Epithelial cell of proximal tubule (primary cell): ENCODE data around the gene ITGAE. TPM values are rescaled to one million over a fixed set of nuclear protein-coding genes. Genes with fewer than 3 reads are reported as not detected.

Source experiments
- DNase-seq: peaks from one replicate; pipeline ENCODE4 v3.0.0-alpha.2; 2011; ENCODE audit warnings: low read depth
- H3K4me3 ChIP-seq: 2 replicates; pipeline ENCODE4 v1.5.1; 2011; ENCODE audit warnings: low read depth, mild to moderate bottlenecking, low read length
- total RNA-seq: library from RNA; depleted of rRNA; stranded (reverse); fragments of >200 nt; gene quantifications from 2 replicates; pipeline ENCODE4 v1.2.3, GENCODE V29; 2015
- TF ChIP-seq, protein P1 (sequence below): conservative IDR thresholded peaks from 2 replicates; pipeline ENCODE4 v1.5.1; 2012; ENCODE audit warnings: low read depth, mild to moderate bottlenecking, low read length

Gene ITGAE
- total RNA-seq, 1 donor from 2014 or later, result 36.0 TPM

DNA sequence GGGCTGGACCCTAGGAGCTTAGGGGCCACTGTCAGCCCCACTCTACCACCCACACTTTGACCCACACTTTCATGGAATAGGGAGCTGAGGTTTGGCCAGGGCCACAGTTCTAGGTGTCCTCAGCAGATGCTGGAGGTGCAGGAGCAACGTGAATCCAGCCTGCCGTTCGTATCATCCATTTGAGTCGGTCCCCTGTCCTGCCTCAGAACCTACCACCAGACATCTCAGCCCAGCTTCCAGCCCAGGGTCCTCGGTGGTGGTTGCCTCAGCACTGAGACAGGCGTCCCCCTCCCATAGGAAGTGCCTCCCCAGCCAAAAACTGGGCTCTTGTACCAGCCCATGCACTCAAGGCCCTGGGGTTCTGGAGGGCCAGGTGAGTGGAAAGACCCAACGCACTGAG, 359 bp upstream of the ITGAE start:
- H3K4me3 ChIP-seq, result no peak overlapping the region
- DNase-seq, result no peak
- TF ChIP-seq, protein P1, sequence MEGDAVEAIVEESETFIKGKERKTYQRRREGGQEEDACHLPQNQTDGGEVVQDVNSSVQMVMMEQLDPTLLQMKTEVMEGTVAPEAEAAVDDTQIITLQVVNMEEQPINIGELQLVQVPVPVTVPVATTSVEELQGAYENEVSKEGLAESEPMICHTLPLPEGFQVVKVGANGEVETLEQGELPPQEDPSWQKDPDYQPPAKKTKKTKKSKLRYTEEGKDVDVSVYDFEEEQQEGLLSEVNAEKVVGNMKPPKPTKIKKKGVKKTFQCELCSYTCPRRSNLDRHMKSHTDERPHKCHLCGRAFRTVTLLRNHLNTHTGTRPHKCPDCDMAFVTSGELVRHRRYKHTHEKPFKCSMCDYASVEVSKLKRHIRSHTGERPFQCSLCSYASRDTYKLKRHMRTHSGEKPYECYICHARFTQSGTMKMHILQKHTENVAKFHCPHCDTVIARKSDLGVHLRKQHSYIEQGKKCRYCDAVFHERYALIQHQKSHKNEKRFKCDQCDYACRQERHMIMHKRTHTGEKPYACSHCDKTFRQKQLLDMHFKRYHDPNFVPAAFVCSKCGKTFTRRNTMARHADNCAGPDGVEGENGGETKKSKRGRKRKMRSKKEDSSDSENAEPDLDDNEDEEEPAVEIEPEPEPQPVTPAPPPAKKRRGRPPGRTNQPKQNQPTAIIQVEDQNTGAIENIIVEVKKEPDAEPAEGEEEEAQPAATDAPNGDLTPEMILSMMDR, result no peak

DNA sequence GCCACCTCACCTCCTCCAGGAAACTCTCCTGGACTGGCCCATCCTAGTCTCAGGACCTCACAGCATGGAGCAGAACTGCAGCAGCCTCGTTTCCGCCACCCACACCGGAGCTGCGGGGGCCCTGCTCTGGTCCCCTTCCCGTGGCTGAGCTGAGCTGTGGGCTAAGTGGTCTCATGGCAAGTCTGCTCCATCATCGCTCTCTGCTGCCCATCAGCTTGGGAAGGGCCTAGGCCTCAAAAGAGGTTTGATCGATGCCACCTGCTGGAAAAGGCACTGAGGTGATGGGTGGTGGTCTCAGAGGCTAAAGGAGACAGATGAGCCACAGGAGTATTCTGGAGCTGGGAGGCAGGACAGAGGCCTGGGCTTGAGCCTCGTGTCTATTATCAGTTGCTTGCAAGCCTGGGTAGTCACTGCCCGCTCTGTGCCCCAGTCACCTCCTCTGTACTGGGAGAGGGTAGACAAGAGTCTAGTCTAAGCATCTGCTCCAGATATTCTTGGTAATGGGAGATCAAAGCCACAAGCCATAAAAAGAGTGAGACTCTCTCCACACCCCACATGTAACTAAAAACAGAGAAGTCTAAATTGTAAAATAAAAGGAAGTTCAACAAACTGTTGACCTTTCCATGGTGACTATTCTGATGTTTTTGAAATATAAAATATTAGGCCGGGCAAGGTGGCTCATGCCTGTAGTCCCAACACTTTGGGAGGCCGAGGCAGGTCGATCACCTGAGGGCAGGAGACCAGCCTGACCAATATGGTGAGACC, 1.6 kb downstream of the ITGAE start:
- H3K4me3 ChIP-seq, result no peak overlapping the region
- TF ChIP-seq, protein P1, result no peak
- no peak for DNase-seq

DNA sequence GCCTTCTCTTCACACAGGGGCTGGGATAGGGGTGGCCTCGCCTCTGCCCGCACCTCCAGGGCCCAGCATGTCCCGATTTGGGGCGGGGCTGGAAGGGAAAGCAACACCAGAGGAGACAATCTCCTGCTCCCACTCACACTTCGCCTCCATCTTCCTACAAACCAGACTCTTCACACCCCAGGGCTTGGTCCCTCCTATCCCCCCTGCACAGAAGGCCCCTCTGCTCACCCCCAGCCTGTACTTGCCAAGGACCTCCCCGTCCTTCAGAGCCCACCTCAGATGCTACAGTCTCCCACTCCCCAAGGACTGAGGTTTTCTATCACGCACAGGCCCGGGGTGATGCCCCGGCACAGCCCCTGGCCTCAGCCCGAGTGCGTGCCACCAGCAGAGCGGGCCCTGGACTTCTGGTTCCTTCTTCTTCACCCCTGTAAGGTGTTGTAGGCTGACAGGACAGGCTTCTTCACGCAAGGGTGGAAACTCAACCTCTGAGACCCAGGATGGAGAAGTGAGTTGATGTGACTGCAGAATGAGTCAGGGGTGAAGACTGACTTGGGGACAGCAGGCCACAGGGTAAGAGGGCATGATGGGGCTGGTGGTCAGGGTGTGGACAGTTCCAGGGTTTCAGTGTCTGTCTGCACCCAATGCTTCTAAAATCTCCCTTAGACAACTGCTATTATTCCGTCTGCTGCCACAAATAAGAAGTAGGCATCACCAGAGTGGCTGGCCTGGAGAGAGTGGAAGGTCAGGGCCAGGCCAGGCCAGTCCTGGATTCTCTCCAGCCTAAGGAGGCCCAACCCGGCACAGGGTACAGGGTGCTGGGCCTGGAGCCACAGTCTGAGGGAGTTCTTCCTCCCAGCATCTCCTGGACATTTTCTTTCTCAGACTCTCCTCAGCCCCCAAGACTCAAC, 2.5 kb downstream of the ITGAE start:
- TF ChIP-seq, protein P1, result no peak
- no peak overlapping the region for H3K4me3 ChIP-seq
- DNase-seq, result no peak

DNA sequence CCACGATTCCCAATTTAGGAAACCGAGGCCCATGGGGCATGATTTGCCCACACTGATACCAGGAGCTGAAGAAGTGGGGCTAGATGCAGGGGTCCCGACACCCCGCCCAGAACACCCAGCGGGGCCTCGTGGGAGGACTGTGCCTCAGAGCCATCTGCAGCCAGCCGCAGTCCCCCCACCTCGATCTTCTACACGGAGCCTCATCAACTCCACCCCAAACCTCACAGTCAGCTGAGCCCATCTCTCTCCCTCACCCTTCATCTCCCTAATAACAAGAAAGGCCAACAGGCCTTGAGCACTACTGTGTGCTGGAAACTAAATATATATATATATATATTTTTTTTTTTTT, 4.2 kb downstream of the ITGAE start:
- no peak for DNase-seq
- TF ChIP-seq, protein P1, result no peak
- no peak overlapping the region for H3K4me3 ChIP-seq

DNA sequence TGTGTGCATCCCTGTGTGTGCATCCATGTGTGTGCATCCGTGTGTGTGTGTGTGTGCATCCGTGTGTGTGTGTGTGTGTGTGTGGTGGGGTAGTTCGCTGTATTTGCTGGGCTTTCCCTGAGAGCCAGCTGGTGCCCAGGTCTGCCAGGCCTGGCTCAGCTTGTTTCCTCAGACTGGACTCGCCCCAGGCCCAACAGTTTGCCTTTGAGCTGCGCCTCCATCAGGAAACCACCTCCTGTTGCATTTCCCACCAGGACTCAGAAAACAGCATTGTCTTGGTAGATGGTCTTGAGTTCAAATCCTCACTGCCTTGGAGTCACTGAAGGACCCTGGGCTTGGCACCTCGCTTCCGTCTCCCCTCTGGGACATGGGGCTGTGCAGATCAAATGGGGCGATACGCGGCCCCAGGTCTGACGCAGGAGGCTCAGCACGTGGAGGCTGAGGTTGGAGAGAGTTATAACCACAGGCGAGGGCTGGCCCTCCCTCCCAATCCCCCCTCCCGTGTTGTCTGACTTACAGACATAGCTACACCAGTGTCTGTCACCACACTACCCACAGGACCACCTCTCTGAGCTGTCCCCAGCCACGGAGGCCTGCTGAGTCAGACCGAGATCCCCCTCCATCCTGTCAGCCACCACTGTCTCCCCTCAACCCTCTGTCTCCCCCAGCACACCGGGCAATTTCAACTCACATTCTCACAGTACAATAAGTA, 4.7 kb downstream of the ITGAE start:
- no peak for DNase-seq
- no peak overlapping the region for H3K4me3 ChIP-seq
- TF ChIP-seq, protein P1, result no peak

DNA sequence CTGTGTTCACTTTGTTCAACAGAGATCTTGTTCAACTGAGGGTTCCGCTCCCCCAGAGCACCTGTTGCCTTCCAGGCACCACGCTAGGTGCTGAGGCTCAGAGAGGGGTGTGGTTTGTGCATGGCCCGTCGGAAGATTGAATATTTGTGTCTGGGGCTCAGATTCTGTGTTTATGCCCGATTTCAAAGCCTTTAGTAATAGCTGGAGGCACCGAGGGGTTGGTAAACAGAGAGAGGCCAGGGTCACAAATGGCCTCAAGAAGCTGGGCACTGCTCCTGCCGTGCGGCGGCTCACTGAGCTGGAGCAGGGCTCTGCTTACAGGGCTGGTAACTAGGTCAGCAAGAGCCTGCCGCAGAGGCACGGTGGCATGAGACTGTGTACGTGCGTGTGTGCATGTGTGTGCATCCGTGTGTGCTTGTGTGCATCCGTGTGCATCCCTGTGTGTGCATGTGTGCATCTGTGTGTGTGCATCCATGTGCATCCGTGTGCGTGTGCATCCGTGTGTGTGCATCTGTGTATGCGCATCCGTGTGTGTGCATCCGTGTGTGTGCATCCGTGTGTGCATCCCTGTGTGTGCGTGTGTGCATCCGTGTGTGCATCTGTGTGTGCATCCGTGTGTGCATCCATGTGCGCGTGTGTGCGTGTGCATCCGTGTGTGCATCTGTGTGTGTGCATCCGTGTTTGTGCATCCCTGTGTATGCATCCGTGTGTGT, 5.4 kb downstream of the ITGAE start:
- no peak for DNase-seq
- TF ChIP-seq, protein P1, result no peak
- H3K4me3 ChIP-seq, result no peak overlapping the region
